ENCODE measurements around the gene SCN5A.

- no peak for TF ChIP-seq CTCF (IDR thresholded peaks at IDR 0.05)
- no peak for TF ChIP-seq POLR2AphosphoS5 (IDR thresholded peaks at IDR 0.05)
- no peak for TF ChIP-seq POLR2A (IDR thresholded peaks at IDR 0.05)
- TF ChIP-seq EP300 (IDR thresholded peaks at IDR 0.05) = no peak
Measured at GRCh38 chr3:38519651-38520050, 129.8 kb downstream of the SCN5A start.
